CD8-positive, alpha-beta memory T cell (primary cell): ENCODE results near the gene TMC6. TPM values are rescaled to one million over a fixed set of nuclear protein-coding genes. Genes with fewer than 3 reads are reported as not detected.
"Not testable (repeated sequence)": the region's sequence is repeated elsewhere in the genome, so short reads cannot be mapped to it uniquely, and the experiment has no call there.

ENCODE experiments used
- CTCF ChIA-PET: fragments of 350-600 bp; sonication (Branson Sonifier 250); formaldehyde crosslinking; loops from one replicate; lab custom pipeline; 2021; ENCODE audit warnings: antibody characterized with exemption; lab: Charles Lee
- POLR2A ChIA-PET: fragments of 350-600 bp; sonication (Branson Sonifier 250); formaldehyde crosslinking; loops from one replicate; lab custom pipeline; 2021; ENCODE audit warnings: antibody characterized with exemption; lab: Charles Lee
- DNase-seq, 5 donors: peaks; one replicate each; pipeline versions ENCODE4 v3.0.0 to v3.0.0-alpha.2; 2020 to 2022; ENCODE audit warnings: mixed read lengths in 1 of 5
- H3K27ac ChIP-seq: one replicate; pipeline ENCODE4 v1.7.0; 2013; ENCODE audit warnings: low read depth, mild to moderate bottlenecking, low read length, moderate library complexity
- H3K27me3 ChIP-seq: 2 replicates; pipeline ENCODE4 v1.7.0; 2013; ENCODE audit warnings: low read length, mild to moderate bottlenecking; ENCODE audit not compliant: insufficient read depth, poor library complexity, severe bottlenecking
- H3K36me3 ChIP-seq: 2 replicates; pipeline ENCODE4 v1.7.0; 2013; ENCODE audit warnings: mild to moderate bottlenecking, low read length, moderate library complexity; ENCODE audit not compliant: insufficient read depth
- H3K4me1 ChIP-seq: 2 replicates; pipeline ENCODE4 v1.7.0; 2013; ENCODE audit warnings: mild to moderate bottlenecking, low read length, moderate library complexity; ENCODE audit not compliant: insufficient read depth
- H3K4me3 ChIP-seq: 2 replicates; pipeline ENCODE4 v1.7.0; 2013; ENCODE audit warnings: mild to moderate bottlenecking, low read length
- H3K9me3 ChIP-seq: 2 replicates; pipeline ENCODE4 v1.7.0; 2013; ENCODE audit warnings: mild to moderate bottlenecking, low read length
- H3K27ac Mint-ChIP-seq, 8 donors: one replicate each; pipeline ENCODE4 v1.8.0; 2020 to 2021; ENCODE audit warnings: mixed read lengths in 8 of 8, mild to moderate bottlenecking in 6 of 8, inconsistent platforms in 3 of 8, moderate library complexity in 3 of 8
- H3K27me3 Mint-ChIP-seq, 2 donors: one replicate each; pipeline ENCODE4 v1.8.0; 2020 to 2021; ENCODE audit warnings: mixed read lengths in 2 of 2, mild to moderate bottlenecking in 1 of 2, moderate library complexity in 1 of 2
- H3K36me3 Mint-ChIP-seq, 3 donors: one replicate each; pipeline ENCODE4 v1.8.0; 2020 to 2021; ENCODE audit warnings: mixed read lengths in 3 of 3, inconsistent platforms in 1 of 3, mild to moderate bottlenecking in 1 of 3
- H3K4me1 Mint-ChIP-seq, 3 donors: one replicate each; pipeline ENCODE4 v1.8.0; 2020 to 2021; ENCODE audit warnings: mixed read lengths in 3 of 3, inconsistent platforms in 1 of 3, mild to moderate bottlenecking in 1 of 3
- H3K4me3 Mint-ChIP-seq, 7 donors: one replicate each; pipeline ENCODE4 v1.8.0; 2020 to 2021; ENCODE audit warnings: mixed read lengths in 7 of 7, mild to moderate bottlenecking in 6 of 7, moderate library complexity in 4 of 7, inconsistent platforms in 2 of 7
- H3K9me3 Mint-ChIP-seq, 5 donors: one replicate each; pipeline ENCODE4 v1.8.0; 2020 to 2022; ENCODE audit warnings: mixed read lengths in 5 of 5, mild to moderate bottlenecking in 3 of 5, moderate library complexity in 2 of 5, inconsistent platforms in 1 of 5
- polyA plus RNA-seq: library from polyadenylated mRNA; unstranded; fragments of 300-500 nt; fragmentation: Illumina TruSeq; gene quantifications from one replicate; pipeline ENCODE4 v1.2.3, GENCODE V29; 2021
- total RNA-seq, 2 experiments: library from RNA; stranded (reverse); gene quantifications; one replicate each; pipeline ENCODE4 v1.2.3, GENCODE V29; 2021

Gene TMC6
- total and polyA plus RNA-seq, 3 experiments from 2014 or later = 150 to 296 (median 150) TPM

GRCh38 chr17:78117027-78117981 is 11.3 kb downstream of the TMC6 start:
- Mint-ChIP-seq H3K4me3 (no peak overlapping the region), H3K36me3 (peaks cover 4 to 79% (median 9%) of the 10 kb centered on the region in 3 donors), H3K9me3 (no peaks in the 10 kb centered on the region), H3K27me3 (peaks cover 0 to 2% of the 10 kb centered on the region in 2 donors), H3K27ac (peak overlapping the region in 6 of 8 donors; percentile 6 to 75 (median 56)), H3K4me1 (peaks cover 47 to 75% (median 47%) of the 10 kb centered on the region in 3 donors)
- Histone ChIP-seq H3K27ac (no peak overlapping the region), H3K27me3 (no peaks in the 10 kb centered on the region), H3K4me3 (no peak overlapping the region), H3K36me3 (peaks cover 62% of the 10 kb centered on the region), H3K9me3 (no peaks in the 10 kb centered on the region), H3K4me1 (peaks cover 72% of the 10 kb centered on the region)
- DNase-seq = peak in 1 of 5 donors; percentile 49
- POLR2A ChIA-PET = interaction anchor here (2.7 to 14.4 kb wide), 4 partner anchors 10 to 20 kb away, joined by 13 to 333 read pairs (median 78); partner anchors contain the start of genes TMC6 and TMC8
- CTCF ChIA-PET = interaction anchor here (1.0 to 4.8 kb wide), 5 partner anchors 17 to 134 kb away, joined by 3 to 31 read pairs (median 3); no protein-coding TSS in a partner anchor

GRCh38 chr17:78116411-78116810 is 12.1 kb downstream of the TMC6 start:
- Histone ChIP-seq H3K27ac (no peak overlapping the region), H3K9me3 (no peaks in the 10 kb centered on the region), H3K4me1 (peaks cover 63% of the 10 kb centered on the region), H3K36me3 (peaks cover 63% of the 10 kb centered on the region), H3K27me3 (no peaks in the 10 kb centered on the region), H3K4me3 (no peak overlapping the region)
- H3K9me3 Mint-ChIP-seq = no peaks in the 10 kb centered on the region
- H3K4me3 Mint-ChIP-seq = no peak overlapping the region
- H3K4me1 Mint-ChIP-seq = peaks cover 38 to 67% (median 40%) of the 10 kb centered on the region in 3 donors
- POLR2A ChIA-PET = interaction anchor here (1.2 to 6.6 kb wide), 4 partner anchors 11 to 23 kb away, joined by 4 to 111 read pairs (median 25); partner anchors contain the start of genes TMC6 and TMC8
- H3K27me3 Mint-ChIP-seq = peaks cover 0 to 2% of the 10 kb centered on the region in 2 donors
- peak overlapping the region in 2 of 8 donors; percentile 56 to 87 for H3K27ac Mint-ChIP-seq
- no peak for DNase-seq
- peaks cover 4 to 75% (median 9%) of the 10 kb centered on the region in 3 donors for H3K36me3 Mint-ChIP-seq
- CTCF ChIA-PET = interaction anchor here (0.7 to 4.8 kb wide), 8 partner anchors 13 to 1364 kb away, joined by 3 to 31 read pairs (median 4); partner anchors contain the start of genes TMC6 and TMC8

GRCh38 chr17:78115803-78116202 is 12.8 kb downstream of the TMC6 start:
- H3K36me3 Mint-ChIP-seq = peaks cover 4 to 76% (median 9%) of the 10 kb centered on the region in 3 donors
- ChIA-PET CTCF (interaction anchor here (0.7 to 4.8 kb wide), 9 partner anchors 13 to 1363 kb away, joined by 3 to 31 read pairs (median 4); partner anchors contain the start of genes TMC6 and TMC8), POLR2A (interaction anchor here (0.7 to 6.6 kb wide), 6 partner anchors 12 to 141 kb away, joined by 4 to 111 read pairs (median 6); partner anchors contain the start of genes TMC6 and TMC8)
- H3K4me1 Mint-ChIP-seq = peaks cover 37 to 67% (median 37%) of the 10 kb centered on the region in 3 donors
- not testable (repeated sequence) for H3K9me3 ChIP-seq, H3K27ac Mint-ChIP-seq, H3K9me3 Mint-ChIP-seq, H3K27me3 ChIP-seq, H3K4me3 ChIP-seq, H3K4me3 Mint-ChIP-seq, H3K27ac ChIP-seq, H3K27me3 Mint-ChIP-seq
- peaks cover 67% of the 10 kb centered on the region for H3K36me3 ChIP-seq
- peak in 1 of 5 donors; percentile 47 for DNase-seq
- H3K4me1 ChIP-seq = peaks cover 57% of the 10 kb centered on the region

GRCh38 chr17:78114831-78115723 is 13.5 kb downstream of the TMC6 start:
- ChIA-PET POLR2A (interaction anchor here (0.7 to 6.6 kb wide), 8 partner anchors 13 to 141 kb away, joined by 3 to 111 read pairs (median 6); partner anchors contain the start of genes TMC6 and TMC8), CTCF (interaction anchor here (0.6 to 7.5 kb wide), 9 partner anchors 10 to 63 kb away, joined by 3 to 100 read pairs (median 5); partner anchors contain the start of gene TMC8)
- Mint-ChIP-seq H3K4me1 (peaks cover 35 to 67% (median 36%) of the 10 kb centered on the region in 3 donors), H3K27me3 (peaks cover 0 to 5% of the 10 kb centered on the region in 2 donors), H3K9me3 (no peaks in the 10 kb centered on the region), H3K27ac (peak overlapping the region in 7 of 8 donors; percentile 35 to 95 (median 76)), H3K4me3 (peak overlapping the region in 2 of 7 donors; percentile 9 to 12), H3K36me3 (peaks cover 4 to 76% (median 9%) of the 10 kb centered on the region in 3 donors)
- Histone ChIP-seq H3K36me3 (peaks cover 73% of the 10 kb centered on the region), H3K4me1 (peaks cover 49% of the 10 kb centered on the region), H3K9me3 (no peaks in the 10 kb centered on the region), H3K4me3 (no peak overlapping the region), H3K27ac (no peak overlapping the region), H3K27me3 (no peaks in the 10 kb centered on the region)
- peak in 1 of 5 donors; percentile 45 for DNase-seq

DNA sequence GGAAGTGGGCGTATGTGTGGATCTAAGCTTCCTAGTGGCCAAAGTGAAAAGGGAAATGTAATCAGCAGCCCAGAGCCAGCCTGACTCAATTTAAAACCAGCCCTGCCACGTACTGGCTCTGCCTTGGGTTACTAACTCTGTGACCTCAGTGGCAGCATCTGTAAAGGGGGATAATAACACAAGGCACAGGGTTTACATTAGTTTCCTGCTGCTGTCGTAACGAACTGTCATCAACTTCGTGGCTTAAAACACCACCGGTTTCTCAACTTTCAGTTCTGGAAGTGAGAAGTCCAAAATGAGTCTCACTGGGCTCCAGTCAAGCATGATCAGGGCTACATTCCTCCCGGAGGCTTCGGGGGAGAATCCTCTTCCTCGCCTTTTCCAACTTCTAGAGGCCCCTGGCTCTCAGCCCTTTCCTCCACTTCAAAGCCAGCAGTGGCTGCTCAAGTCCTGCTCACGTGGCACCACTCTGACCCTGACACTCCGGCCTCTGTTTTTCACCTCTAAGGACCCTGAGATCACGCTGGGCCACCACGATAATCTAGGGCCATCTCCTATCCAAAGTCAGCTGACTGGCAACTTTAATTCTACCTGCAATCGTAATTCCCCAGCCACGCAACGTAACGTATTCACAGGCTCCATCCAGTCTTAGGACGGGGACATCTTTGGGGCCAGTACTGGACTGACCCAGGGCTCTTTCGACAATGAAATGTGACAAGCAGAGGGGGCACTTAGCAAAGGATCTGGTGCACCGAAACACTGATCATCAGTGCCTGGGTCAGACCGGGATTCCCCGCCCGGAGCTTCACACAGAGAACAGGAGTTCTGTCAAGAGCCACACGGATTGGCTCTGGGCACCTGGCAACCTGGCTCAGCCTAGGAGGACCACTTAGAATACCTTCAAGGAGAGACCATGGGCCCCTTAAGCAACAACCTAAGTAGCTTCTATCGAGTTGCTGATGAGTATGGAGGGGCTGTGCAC is 14.5 kb downstream of the TMC6 start:
- peaks cover 35 to 66% (median 36%) of the 10 kb centered on the region in 3 donors for H3K4me1 Mint-ChIP-seq
- Histone ChIP-seq H3K4me1 (peaks cover 45% of the 10 kb centered on the region), H3K27ac (peak overlapping the region; percentile 19), H3K4me3 (no peak overlapping the region), H3K9me3 (no peaks in the 10 kb centered on the region), H3K27me3 (no peaks in the 10 kb centered on the region), H3K36me3 (peaks cover 69% of the 10 kb centered on the region)
- ChIA-PET CTCF (interaction anchor here (0.6 to 7.5 kb wide), 11 partner anchors 8 to 137 kb away, joined by 3 to 100 read pairs (median 5); partner anchors contain the start of gene TMC8), POLR2A (interaction anchor here (0.7 to 6.6 kb wide), 4 partner anchors 14 to 28 kb away, joined by 3 to 111 read pairs (median 24); partner anchors contain the start of genes TMC6 and TMC8)
- peak overlapping the region in 5 of 7 donors; percentile 6 to 75 (median 44) for H3K4me3 Mint-ChIP-seq
- H3K36me3 Mint-ChIP-seq = peaks cover 4 to 80% (median 9%) of the 10 kb centered on the region in 3 donors
- peaks cover 0 to 5% of the 10 kb centered on the region in 2 donors for H3K27me3 Mint-ChIP-seq
- peak in 2 of 5 donors; percentile 43 to 50 for DNase-seq
- H3K9me3 Mint-ChIP-seq = no peaks in the 10 kb centered on the region
- H3K27ac Mint-ChIP-seq = peak overlapping the region; percentile 83 to 97 (median 86)
